Sciatic nerve (tissue), 2 donors: ENCODE data around the gene CNOT4. TPM values are rescaled to one million over a fixed set of nuclear protein-coding genes. Genes with fewer than 3 reads are reported as not detected.
A peak's percentile ranks its signal among the peaks of the same experiment; 100 is the strongest.

Source experiments
- ATAC-seq: fragments of 200-7000 bp; cut with Tn5 transposase; one replicate; pipeline ENCODE4 v1.9.1; 2020; ENCODE audit warnings: mild to moderate bottlenecking, moderate library complexity
- DNase-seq: peaks from one replicate; pipeline ENCODE4 v3.0.0-alpha.2; 2020; ENCODE audit warnings: low spot score
- intact Hi-C: fragments of 100-400 bp; cut with DNase I; formaldehyde crosslinking; loops from one replicate; pipeline ENCODE4 v1.14.2; 2022
- total RNA-seq: library from RNA; stranded (reverse); fragmentation: NEBNext Ultra II Directional; extraction: Animal tissue kit (Norgen Biotek cat#: 25700); gene quantifications from one replicate; pipeline ENCODE4 v1.2.1, GENCODE V29; 2021
- donor health status: DM: no; HTN: no; CAD: no.
- donor health status: DM: no; HTN: no; CAD: no.

Gene CNOT4, protein sequence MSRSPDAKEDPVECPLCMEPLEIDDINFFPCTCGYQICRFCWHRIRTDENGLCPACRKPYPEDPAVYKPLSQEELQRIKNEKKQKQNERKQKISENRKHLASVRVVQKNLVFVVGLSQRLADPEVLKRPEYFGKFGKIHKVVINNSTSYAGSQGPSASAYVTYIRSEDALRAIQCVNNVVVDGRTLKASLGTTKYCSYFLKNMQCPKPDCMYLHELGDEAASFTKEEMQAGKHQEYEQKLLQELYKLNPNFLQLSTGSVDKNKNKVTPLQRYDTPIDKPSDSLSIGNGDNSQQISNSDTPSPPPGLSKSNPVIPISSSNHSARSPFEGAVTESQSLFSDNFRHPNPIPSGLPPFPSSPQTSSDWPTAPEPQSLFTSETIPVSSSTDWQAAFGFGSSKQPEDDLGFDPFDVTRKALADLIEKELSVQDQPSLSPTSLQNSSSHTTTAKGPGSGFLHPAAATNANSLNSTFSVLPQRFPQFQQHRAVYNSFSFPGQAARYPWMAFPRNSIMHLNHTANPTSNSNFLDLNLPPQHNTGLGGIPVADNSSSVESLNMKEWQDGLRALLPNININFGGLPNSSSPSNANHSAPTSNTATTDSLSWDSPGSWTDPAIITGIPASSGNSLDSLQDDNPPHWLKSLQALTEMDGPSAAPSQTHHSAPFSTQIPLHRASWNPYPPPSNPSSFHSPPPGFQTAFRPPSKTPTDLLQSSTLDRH
- 42.9 TPM for total RNA-seq

DNA sequence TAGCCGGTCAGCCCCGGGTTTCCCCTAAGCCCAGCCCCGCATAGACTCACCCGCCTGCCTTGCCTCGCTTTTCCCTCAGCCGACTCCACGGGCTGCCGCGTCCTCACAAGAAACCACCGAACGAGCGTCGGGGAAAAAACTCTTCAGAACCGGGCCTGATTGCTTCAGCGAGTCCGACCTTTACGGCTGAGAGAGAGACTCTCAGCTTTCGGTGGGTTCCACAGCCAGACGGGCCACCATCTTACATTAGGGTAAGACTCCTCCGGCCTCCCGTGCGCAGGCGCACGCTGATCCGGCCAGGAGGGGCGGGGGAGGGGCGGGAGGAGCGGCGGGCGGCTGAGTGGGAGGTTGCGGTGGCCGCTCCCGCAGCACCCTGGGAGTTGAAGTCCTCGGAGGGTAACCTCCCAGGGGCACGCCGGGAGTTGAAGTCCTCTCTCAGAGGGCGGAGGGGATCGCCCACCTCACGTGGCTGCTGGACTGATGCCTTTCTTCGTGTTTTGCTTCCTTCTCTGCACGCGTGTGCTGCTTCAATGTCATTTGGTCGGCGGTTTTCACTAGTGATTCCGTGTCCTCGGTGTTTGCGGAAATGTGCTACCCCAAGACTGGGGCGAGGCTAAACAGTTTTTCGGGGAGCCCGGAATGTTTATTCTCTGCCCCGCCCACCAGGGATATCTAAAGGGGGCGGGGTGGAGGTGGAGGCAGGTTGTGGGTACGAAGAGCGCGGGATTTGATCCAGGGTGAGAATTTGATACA lies at the start of gene CNOT4:
TSS of gene CNOT4 (minus strand) at position 264 of the 753 bp plus-strand sequence. CDS start 71,771 bp downstream, outside the sequence.
- ATAC-seq (peak; percentile 99), DNase-seq (peak; percentile 97)
- intact Hi-C loops: no loop called here

DNA sequence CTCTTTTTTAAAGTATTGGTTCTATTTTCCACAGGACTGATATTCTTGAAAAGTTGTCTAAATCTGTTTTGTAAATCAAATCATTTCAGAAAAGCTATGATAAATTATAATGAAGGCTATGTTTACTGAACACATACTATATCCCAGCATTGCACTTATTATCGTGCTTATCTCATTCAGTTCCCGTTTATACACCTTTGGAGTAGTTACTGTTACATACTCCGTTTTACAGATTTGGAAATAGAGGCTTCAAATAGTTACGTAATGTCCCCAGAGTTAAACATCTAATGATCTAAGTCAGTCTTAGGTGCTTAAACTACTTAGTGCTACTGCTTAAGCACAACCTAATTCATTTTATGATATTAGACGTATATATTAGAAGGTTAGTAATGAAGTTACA lies 49.0 kb upstream of the CNOT4 start:
- no peak for ATAC-seq
- intact Hi-C loops: no loop called here
- no peak for DNase-seq

DNA sequence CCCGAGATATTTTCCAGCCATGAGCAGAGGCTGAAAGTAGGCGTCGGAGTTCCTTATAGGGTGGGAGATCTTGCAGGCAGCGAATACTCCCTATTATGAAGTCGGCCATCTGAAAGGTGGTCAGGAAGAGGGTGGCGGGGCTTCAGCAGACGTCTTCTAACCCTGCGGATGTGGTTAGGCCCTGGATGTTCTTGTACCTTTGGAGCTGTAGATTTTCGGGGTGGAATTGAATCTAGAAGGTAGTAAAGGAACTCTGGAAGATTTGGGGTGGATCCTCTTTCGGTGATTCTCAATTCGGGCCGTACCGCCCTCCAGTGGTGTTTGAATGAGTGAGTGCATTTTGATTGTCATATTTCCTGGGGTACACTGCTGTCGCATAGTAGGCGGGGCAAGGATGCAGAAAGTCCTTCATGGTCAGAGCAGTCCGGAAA lies 48.5 kb upstream of the CNOT4 start:
- no peak for DNase-seq
- peak; percentile 80 for ATAC-seq
- intact Hi-C loops: no loop called here

DNA sequence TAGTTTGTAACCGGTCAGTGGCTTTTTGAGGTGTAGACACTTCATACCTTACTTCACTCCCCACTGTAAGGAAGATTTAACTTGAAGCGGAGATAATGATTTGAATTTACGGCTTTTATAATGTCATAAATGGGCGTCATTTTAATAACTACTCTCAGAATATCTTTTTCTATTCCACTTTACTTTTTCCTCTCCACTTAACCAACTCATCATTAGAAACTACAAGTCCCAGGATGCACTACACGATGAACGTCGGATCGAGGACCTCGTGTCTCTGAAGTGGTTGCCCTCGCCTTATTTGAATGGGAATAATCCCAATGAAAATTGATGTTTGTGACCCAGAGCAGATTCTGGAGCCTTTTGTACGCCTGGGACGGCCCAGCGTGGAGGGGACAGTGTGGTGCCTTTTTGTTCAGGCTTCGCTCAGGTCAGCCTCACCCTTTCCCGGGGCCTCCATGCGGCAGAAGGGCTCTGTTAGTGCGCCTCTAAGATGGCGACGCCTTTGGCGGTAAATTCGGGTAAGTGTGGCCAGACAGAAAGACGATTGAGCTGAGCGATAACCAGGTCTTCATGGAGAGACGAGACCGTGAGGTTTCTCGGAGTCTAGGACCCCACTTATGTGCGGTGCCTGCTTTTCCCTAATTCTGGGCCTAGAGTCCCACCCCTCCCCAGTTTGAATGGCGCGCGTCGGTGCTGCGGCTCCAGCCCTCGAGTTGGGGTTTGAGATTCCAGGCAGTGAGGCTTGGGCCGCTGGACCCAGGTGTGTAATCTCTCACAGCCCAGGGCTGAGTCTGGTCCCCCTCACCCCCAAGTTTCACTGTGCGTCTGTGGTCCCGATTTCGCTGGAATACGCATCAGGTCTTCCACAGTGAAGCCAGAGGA lies 47.8 kb upstream of the CNOT4 start, which contains the start of gene NUP205:
TSS of gene NUP205 (plus strand) at position 463 of the 882 bp plus-strand sequence. CDS start at position 491, 28 bp downstream.
- intact Hi-C loops: no loop called here
- DNase-seq (peak; percentile 79), ATAC-seq (peak; percentile 96)

DNA sequence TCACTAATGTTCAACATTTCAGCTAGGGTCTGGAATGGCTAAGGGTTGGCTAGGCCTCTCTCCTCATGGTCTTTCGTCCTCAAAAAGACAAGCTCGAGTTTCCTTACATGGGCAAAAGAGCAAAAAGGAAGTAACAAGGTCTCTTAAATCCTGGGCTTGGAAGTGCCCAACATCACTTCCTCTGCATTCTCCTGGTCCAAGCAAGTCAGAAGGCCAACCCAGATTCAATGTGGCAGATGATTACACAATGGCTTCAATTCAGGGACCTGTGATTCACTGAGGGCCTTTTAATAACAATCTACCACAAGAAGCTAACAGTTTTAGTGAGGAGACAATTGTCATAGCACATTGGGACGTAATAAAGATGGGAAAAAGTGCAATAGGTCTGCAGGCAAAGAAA lies 43.4 kb upstream of the CNOT4 start:
- intact Hi-C loops: loop anchor here (5.0 kb wide), 1 partner anchor 1914 kb away; no protein-coding TSS in a partner anchor
- no peak for DNase-seq
- no peak for ATAC-seq

DNA sequence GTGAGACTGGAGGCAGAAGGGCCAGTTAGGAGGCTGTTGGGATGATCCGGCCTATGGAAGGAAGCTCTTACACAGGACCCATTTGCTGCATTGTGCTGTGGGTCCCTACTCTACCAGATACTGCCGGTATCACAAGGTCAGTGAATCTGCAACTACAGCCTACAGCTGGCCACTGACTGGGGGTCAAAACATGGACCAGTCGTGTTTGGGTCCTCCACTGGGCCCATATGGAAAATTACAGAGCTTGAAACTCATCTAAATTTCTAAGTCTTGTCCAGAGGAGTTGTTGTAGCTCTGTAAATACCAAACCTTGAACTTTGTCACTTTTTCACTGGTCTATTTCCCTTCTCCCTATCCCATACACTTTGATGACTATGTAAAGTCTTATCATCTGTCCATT lies 42.2 kb upstream of the CNOT4 start:
- DNase-seq: no peak
- no peak for ATAC-seq
- intact Hi-C loops: loop anchor here (5.0 kb wide), 1 partner anchor 1915 kb away; no protein-coding TSS in a partner anchor

DNA sequence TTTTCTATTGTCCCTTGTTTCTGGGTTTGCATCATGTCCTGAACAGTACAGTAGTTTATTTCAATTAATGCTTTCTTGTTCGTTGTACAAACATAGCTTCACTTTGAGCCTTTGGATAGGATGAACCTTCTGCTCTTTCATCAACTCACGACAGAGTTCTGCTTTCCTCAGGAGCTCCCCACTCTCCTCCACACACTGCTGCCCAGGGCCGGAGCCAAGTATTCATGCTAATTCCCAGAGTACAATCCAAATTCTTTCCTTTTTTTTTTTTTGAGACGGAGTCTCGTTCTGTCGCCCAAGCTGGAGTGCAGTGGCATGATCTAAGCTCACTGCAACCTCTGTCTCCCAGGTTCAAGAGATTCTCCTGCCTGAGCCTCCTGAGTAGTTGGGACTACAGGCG lies 40.3 kb upstream of the CNOT4 start:
- ATAC-seq (no peak), DNase-seq (no peak)
- intact Hi-C loops: loop anchor here (5.0 kb wide), 1 partner anchor 1917 kb away; no protein-coding TSS in a partner anchor

DNA sequence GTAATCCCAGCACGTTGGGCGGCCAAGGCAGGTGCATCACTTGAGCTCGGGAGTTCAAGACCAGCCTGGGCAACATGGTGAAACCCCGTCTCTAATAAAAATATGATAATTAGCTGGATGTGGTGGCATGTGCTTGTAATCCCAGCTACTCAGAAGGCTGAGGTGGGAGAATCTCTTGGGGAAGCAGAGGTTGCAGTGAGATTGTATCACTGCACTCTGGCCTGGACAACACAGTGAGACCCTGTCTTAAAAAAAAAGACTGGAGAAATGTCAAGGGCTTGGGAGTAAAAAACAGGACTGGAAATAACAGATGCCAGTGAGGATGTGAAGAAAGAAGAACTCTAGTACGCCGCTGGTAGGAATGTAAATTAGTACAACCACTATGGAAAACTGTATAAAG lies 31.1 kb upstream of the CNOT4 start:
- ATAC-seq: no peak

DNA sequence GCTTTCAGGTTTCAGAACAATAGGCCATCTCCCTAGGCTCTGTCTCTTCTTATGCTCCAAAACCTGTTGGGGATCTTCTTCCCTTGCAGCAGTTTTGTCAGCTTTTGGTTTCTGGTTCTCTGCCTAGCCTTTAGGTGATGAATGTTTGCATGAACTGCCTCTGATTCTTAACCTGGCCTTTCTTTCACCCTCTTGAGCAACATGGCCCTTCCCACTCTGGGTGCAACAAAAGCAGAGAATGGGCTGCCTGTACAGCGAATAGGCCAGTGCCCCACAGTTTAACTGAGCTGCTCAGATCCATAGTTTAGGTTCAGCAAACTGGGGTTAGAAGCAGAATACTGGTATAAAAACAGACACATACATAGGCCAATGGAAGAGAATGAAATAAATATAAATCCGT lies 29.7 kb upstream of the CNOT4 start:
- ATAC-seq: no peak
- DNase-seq: no peak
- intact Hi-C loops: no loop called here

More for the DNA sequence above, 31.1 kb upstream of the CNOT4 start:
- no peak for DNase-seq
- intact Hi-C loops: no loop called here

DNA sequence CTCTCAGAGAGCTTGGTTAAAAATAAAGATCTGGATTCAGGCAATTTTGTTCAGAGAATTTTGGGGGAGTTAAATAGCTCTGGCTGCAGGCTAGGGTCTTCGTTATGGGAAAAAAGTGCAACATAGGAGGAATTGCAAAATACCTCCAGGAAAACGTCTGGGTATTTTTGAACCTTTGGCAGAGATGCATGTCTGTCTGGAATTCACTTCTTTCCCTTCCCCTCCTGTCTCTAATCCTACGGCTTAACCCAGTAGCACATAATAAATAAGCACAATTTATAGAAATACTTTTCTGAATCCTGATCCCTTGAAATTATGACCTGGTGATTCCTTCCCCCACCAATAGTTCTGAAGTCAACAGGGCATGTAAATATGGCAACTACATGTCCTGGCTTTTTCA lies 28.5 kb upstream of the CNOT4 start:
- DNase-seq (no peak), ATAC-seq (no peak)
- intact Hi-C loops: no loop called here

DNA sequence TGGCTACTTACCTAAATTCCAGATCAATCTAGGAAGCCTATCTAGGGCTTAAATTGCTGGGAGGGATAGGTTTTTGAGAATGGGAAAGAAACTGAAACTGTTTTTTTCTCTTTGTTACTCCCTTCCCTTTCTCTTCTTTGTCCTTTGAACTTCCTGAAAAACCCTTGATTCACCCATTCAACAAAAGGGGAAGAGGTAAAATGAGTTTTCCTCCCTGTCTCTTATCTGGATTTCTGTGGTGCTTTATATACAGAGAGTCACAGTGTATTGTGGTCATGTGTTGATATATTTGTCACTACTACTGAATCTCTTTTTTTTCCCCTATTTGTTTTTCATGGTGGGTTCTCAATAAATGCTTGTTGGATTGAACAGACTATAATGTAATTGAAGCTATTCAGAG lies 28.0 kb upstream of the CNOT4 start:
- intact Hi-C loops: no loop called here
- DNase-seq (no peak), ATAC-seq (no peak)

DNA sequence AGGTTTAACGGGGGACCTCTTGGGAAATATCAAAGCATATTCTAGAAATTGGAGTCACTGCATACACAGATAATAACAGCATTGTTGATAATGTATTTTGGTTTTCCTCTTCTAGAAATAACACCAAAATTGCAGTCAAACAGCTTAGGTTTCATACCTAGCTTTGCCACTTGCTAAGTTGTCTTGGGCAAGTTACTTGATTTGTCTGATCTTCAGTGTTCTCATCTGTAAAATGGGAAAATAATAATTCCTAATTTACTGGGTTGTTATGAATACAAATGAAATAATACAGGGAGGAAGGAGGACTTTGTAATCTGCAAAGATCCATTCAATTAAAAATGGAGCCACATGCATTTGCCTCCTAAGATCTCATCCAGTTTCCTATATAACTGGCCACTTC lies 27.6 kb upstream of the CNOT4 start:
- intact Hi-C loops: no loop called here
- DNase-seq (no peak), ATAC-seq (no peak)

DNA sequence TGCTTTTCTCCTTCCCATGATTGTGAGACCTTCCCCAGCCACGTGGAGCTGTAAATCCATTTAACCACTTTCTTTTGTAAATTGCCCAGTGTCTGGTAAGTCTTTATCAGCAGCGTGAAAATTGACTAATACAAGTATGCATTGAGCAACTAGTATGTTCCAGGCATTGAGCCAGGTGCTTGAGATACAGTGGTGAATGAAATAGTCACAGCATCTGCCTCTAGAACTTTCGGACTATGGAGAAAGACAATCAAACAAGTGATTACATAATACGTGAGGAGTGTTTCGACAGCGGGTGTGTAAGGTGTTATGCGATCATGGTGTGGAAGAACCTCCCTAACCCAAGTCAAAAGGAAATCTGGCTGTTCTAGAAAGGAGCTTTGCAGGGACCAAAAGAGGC lies 26.2 kb upstream of the CNOT4 start:
- ATAC-seq (no peak), DNase-seq (no peak)
- intact Hi-C loops: no loop called here

DNA sequence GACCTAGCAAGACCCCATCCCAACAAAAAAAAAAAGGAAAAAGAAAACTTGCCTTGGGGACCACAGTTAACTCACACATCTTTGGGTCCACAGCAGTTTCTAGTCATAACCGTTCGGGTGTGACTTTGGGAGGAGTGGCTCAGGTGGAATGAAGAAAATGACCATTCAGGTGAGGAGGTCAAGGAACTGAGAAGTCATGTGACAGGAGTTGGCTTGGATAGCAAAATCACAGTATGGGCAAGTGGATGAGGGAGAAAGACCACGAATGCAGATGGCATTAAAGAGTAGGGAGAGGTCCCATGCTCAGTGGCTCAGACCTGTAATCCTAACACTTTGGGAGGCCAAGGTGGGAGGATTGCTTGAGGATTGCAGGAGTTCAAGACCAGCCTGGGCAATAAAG lies 17.1 kb upstream of the CNOT4 start:
- no peak for ATAC-seq
- no peak for DNase-seq
- intact Hi-C loops: no loop called here

DNA sequence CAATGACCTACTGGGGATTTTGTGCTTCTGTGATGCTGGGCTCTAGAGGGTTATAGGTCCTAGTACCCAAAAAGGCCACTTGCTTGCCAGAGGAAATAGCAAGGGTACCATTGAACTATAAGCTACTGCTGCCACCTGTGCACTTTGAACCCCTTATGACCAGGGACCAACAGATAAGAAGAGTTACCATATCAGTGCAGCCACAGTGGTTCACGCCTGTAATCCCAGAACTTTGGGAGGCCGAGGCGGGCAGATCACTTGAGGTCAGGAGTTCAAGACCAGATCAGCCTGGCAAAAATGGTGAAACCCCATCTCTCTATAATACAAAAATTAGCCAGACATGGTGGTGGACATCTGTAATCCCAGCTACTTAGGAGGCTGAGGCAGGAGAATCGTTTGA lies 15.5 kb upstream of the CNOT4 start:
- DNase-seq: no peak
- ATAC-seq: no peak
- intact Hi-C loops: no loop called here

DNA sequence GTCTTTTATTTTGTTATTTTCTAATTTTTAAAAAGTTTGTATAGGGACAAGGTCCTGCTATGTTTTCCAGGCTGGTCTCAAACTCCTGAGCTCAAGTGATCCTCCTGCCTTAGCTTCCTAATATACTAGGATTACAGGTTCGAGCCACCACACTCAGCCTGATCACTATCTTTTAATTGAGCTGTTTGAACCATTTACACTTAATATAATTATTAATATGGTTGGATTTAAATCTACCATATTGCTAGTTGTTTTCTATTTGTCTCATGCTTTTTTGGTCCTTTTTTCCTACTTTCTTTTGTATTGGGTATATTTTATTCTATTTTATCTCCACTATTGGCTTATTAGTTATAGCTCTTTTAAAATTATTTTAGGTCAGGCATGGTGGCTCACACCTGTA lies 13.2 kb upstream of the CNOT4 start:
- intact Hi-C loops: no loop called here
- no peak for ATAC-seq

DNA sequence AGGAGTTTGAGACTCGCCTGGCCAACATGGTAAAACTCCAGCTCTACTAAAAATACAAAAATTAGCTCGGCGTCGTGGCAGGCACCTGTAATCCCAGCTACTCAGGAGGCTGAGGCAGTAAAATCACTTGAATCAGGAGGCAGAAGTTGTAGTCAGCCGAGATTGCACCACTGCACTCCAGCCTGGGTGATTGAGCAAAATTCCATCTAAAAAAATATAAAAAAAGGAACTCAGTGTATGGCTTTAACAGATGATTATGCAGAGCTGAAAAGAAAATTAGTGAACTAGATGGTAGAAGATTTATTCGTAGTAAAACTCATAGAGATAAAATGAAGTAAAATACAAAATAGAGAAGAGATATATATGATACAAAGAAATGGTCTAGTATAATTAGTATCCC lies 12.6 kb upstream of the CNOT4 start:
- DNase-seq (no peak), ATAC-seq (no peak)
- intact Hi-C loops: no loop called here

More for the DNA sequence above, 13.2 kb upstream of the CNOT4 start:
- DNase-seq: no peak

DNA sequence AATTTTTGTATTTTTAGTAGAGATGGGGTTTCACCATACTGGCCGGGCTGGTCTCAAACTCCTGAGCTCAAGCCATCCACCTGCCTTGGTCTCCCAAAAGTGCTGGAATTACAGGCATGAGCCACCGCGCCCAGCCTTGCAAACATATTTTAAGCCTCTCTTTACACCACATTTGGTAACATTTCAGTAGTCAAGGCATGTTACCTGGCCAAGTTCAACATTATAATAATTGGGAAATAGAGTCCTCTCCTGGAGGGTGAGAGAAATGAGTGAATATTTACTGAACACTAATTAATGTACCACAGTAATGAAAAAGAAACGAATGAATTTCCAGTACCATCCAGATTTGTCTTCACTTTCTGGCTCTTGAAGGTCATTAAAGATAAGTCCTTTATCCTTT lies 10.0 kb upstream of the CNOT4 start:
- intact Hi-C loops: no loop called here
- DNase-seq: no peak
- no peak for ATAC-seq
